T-cell (primary cell): ENCODE results near the gene CAMK1D. TPM values are rescaled to one million over a fixed set of nuclear protein-coding genes. Genes with fewer than 3 reads are reported as not detected.

Source experiments
- ATAC-seq, 4 experiments: fragments of 200-7000 bp in 3 of 4; fragments of 150-1000 bp in 1 of 4; cut with Tn5 transposase; replicated peaks in 1 of 4; 1 replicate in 3 of 4; 2 replicates in 1 of 4; pipeline ENCODE4 v1.10.0; 2021; ENCODE audit warnings: moderate library complexity in 3 of 4, mild to moderate bottlenecking in 2 of 4, moderate number of reproducible peaks in 1 of 4
- CTCF ChIA-PET, 2 donors: fragments of 300-600 bp; sonication (Branson Sonifier 250); formaldehyde crosslinking; loops; one replicate each; lab custom pipeline; 2022; ENCODE audit warnings: antibody characterized with exemption in 2 of 2; lab: Charles Lee
- POLR2A ChIA-PET, 2 donors: fragments of 300-600 bp; sonication (Branson Sonifier 250); formaldehyde crosslinking; loops; one replicate each; lab custom pipeline; 2022; ENCODE audit warnings: antibody characterized with exemption in 2 of 2; lab: Charles Lee
- DNase-seq, 35 experiments: peaks; one replicate each; pipeline versions ENCODE4 v3.0.0 to v3.0.0-alpha.2; 2013 to 2023
- H3K27ac ChIP-seq: one replicate; pipeline ENCODE4 v1.5.1; 2013; ENCODE audit warnings: low read length
- H3K27me3 ChIP-seq, 2 experiments: replicated peaks in 1 of 2; 1 replicate in 1 of 2; 2 replicates in 1 of 2; pipeline versions ENCODE4 v1.6.1 to v1.7.0; 2013; ENCODE audit warnings: low read length in 1 of 2, mixed read lengths in 1 of 2; ENCODE audit not compliant: control insufficient read depth in 2 of 2, insufficient read depth in 2 of 2; ENCODE audit errors: extremely low read depth in 1 of 2
- H3K36me3 ChIP-seq, 2 donors: 1 replicate in 1 of 2; 2 replicates in 1 of 2; pipeline versions ENCODE4 v1.6.1 to v1.7.0; 2013; ENCODE audit warnings: low read length in 1 of 2; ENCODE audit not compliant: control insufficient read depth in 2 of 2, insufficient read depth in 1 of 2; ENCODE audit errors: extremely low read depth in 1 of 2
- H3K4me1 ChIP-seq, 2 experiments: 1 replicate in 1 of 2; 2 replicates in 1 of 2; pipeline versions ENCODE4 v1.6.1 to v1.7.0; 2013; ENCODE audit warnings: low read length in 2 of 2, mixed read lengths in 1 of 2; ENCODE audit not compliant: insufficient read depth in 2 of 2, control insufficient read depth in 1 of 2; ENCODE audit errors: extremely low read depth in 1 of 2
- H3K4me3 ChIP-seq, 2 donors: 1 replicate in 1 of 2; 2 replicates in 1 of 2; pipeline versions ENCODE4 v1.5.1 to v1.7.0; 2013; ENCODE audit warnings: mild to moderate bottlenecking in 2 of 2, low read length in 1 of 2, moderate library complexity in 1 of 2; ENCODE audit not compliant: control insufficient read depth in 1 of 2; ENCODE audit errors: extremely low read depth in 1 of 2
- H3K9me3 ChIP-seq: 2 replicates; pipeline ENCODE4 v1.7.0; 2013
- H3K27ac Mint-ChIP-seq, 2 donors: one replicate each; pipeline ENCODE4 v1.8.0; 2020 to 2021; ENCODE audit warnings: mild to moderate bottlenecking in 2 of 2, mixed read lengths in 2 of 2
- H3K27me3 Mint-ChIP-seq, 2 donors: one replicate each; pipeline ENCODE4 v1.8.0; 2021 to 2022; ENCODE audit warnings: mixed read lengths in 2 of 2
- H3K36me3 Mint-ChIP-seq: one replicate; pipeline ENCODE4 v1.8.0; 2021; ENCODE audit warnings: mixed read lengths
- H3K4me1 Mint-ChIP-seq, 3 donors: one replicate each; pipeline ENCODE4 v1.8.0; 2020 to 2022; ENCODE audit warnings: mixed read lengths in 3 of 3, mild to moderate bottlenecking in 1 of 3
- H3K4me3 Mint-ChIP-seq, 3 donors: one replicate each; pipeline ENCODE4 v1.8.0; 2020 to 2022; ENCODE audit warnings: mild to moderate bottlenecking in 3 of 3, mixed read lengths in 3 of 3, moderate library complexity in 3 of 3
- H3K9me3 Mint-ChIP-seq, 3 donors: one replicate each; pipeline ENCODE4 v1.8.0; 2020 to 2022; ENCODE audit warnings: mixed read lengths in 3 of 3
- WGBS: methylation state at CpG from one replicate; pipeline ENCODE4 v1.1.5; 2013; ENCODE audit warnings: missing lambda C conversion rate; ENCODE audit not compliant: insufficient coverage; 5-methylcytosine and 5-hydroxymethylcytosine counted together
- total RNA-seq, 35 experiments: library from RNA in 6 of 35; stranded (reverse) in 6 of 35; fragments of 120-200 nt in 1 of 35; gene quantifications; one replicate each; pipeline versions ENCODE4 v1.2.1 to v1.2.4 and lab custom pipeline; 2013 to 2026

The CAMK1D gene
- total RNA-seq, 5 donors from 2014 or later (not counting 1 experiment from before 2014, with no cell fraction given) = 16.8 to 31.3 (median 23.6) TPM

DNA sequence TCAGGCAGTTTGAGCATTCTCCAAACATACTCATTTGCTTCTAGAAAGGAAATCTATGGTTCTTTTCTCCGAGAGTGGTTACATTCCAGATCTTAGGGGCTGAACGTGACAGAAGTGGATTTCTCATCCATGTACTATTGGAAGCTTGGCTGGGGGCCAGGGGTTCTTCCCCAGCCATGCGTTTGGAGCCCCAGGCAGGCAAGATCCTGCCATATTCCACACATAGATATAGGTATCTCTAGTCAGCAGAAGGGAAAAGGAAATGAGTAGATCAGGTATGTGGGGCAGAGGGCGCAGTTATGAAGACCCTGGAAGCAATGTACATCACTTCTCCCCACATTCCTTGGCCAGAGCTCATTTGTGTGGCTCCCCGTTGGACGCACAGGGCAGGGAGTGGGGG lies 352.3 kb downstream of the CAMK1D start:
- no CpG with 5 or more reads among the region's 6 CpGs for WGBS
- Histone ChIP-seq H3K4me1 (no peaks in the 10 kb centered on the region), H3K36me3 (no peaks in the 10 kb centered on the region), H3K4me3 (no peak overlapping the region), H3K9me3 (no peaks in the 10 kb centered on the region), H3K27me3 (no peaks in the 10 kb centered on the region), H3K27ac (no peak overlapping the region)
- Mint-ChIP-seq H3K27me3 (no peaks in the 10 kb centered on the region), H3K9me3 (no peaks in the 10 kb centered on the region), H3K4me1 (peaks cover 2 to 11% (median 10%) of the 10 kb centered on the region in 3 donors), H3K27ac (no peak overlapping the region), H3K4me3 (no peak overlapping the region), H3K36me3 (peaks cover 15% of the 10 kb centered on the region)
- CTCF ChIA-PET = interaction anchor here in 1 of 2 donors (0.5 to 0.9 kb wide), 2 partner anchors 46 to 269 kb away, joined by 3 read pairs; no protein-coding TSS in a partner anchor
- POLR2A ChIA-PET = no interaction called here
- ATAC-seq (no peak), DNase-seq (no peak)

DNA sequence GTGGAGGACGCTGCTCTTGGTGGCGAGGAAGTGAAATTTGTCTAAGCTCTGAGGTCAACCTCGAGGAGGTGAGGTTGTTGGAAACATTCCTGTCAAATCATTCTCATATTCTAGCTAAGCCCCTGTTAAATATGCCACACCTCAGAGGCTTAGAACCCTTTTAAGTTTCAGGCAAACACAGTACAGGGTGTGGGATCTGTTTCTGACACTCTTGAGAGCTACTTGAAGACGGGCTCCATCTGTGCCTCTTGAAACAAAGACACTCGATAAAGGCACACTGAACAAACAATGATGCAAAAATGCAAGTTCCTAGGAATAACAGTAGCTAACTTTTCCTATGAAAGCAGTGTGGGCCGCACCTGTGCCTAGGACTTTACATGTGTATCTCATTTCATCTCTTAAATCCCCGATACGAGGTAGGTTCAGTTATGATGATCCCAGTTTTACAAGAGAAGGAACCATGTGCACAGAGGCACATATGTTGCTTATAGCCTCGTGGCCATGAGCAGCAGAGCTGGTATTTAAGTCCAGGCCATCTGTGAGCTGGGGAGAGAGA lies 352.9 kb downstream of the CAMK1D start:
- Histone ChIP-seq H3K9me3 (no peaks in the 10 kb centered on the region), H3K27me3 (no peaks in the 10 kb centered on the region), H3K36me3 (no peaks in the 10 kb centered on the region), H3K27ac (no peak overlapping the region), H3K4me3 (no peak overlapping the region), H3K4me1 (no peaks in the 10 kb centered on the region)
- no peaks in the 10 kb centered on the region for H3K27me3 Mint-ChIP-seq
- no peak for DNase-seq
- peaks cover 15% of the 10 kb centered on the region for H3K36me3 Mint-ChIP-seq
- WGBS = 87% methylated on average over 6 of the region's 9 CpGs
- H3K4me1 Mint-ChIP-seq = peaks cover 3 to 14% (median 10%) of the 10 kb centered on the region in 3 donors
- no peak overlapping the region for H3K4me3 Mint-ChIP-seq
- no peak for ATAC-seq
- H3K27ac Mint-ChIP-seq = no peak overlapping the region
- H3K9me3 Mint-ChIP-seq = no peaks in the 10 kb centered on the region
- ChIA-PET CTCF (interaction anchor here in 1 of 2 donors (0.5 to 0.9 kb wide), 2 partner anchors 46 to 268 kb away, joined by 3 read pairs; no protein-coding TSS in a partner anchor), POLR2A (interaction anchor here in 1 of 2 donors (0.5 kb wide), 1 partner anchor 398 kb away, joined by 4 read pairs; no protein-coding TSS in a partner anchor)

DNA sequence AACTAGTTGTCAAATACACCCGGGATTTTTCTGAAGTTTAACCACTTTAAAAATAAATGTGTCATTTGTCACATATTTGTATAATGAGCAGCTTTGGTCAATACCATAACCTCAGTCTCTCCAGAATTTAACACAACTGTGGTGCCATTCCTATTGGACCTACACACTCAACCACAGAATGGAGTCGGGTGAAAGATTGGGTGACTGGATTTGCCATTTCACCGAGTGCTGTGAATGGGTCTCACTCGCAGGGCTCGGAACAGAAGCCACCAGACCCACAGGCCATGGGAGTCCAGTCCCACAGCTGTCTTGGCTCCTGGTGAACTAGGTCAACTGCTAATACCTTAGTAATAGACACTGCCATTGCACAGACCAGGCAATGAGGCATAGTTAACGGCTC lies 353.8 kb downstream of the CAMK1D start:
- no peaks in the 10 kb centered on the region for H3K27me3 Mint-ChIP-seq
- DNase-seq (no peak), ATAC-seq (no peak)
- peaks cover 5 to 16% (median 10%) of the 10 kb centered on the region in 3 donors for H3K4me1 Mint-ChIP-seq
- H3K27ac ChIP-seq = no peak overlapping the region
- no peaks in the 10 kb centered on the region for H3K9me3 Mint-ChIP-seq
- no peaks in the 10 kb centered on the region for H3K4me1 ChIP-seq
- H3K4me3 ChIP-seq = no peak overlapping the region
- WGBS = 98% methylated on average over 4 of the region's 6 CpGs
- H3K4me3 Mint-ChIP-seq = no peak overlapping the region
- POLR2A ChIA-PET = interaction anchor here in 1 of 2 donors (0.5 kb wide), 2 partner anchors 399 to 906 kb away, joined by 4 to 8 read pairs; no protein-coding TSS in a partner anchor
- CTCF ChIA-PET = interaction anchor here in 1 of 2 donors (0.7 kb wide), 1 partner anchor 8 kb away, joined by 5 read pairs; no protein-coding TSS in a partner anchor
- no peak overlapping the region for H3K27ac Mint-ChIP-seq
- H3K27me3 ChIP-seq = no peaks in the 10 kb centered on the region
- no peaks in the 10 kb centered on the region for H3K36me3 ChIP-seq
- no peaks in the 10 kb centered on the region for H3K9me3 ChIP-seq
- H3K36me3 Mint-ChIP-seq = peaks cover 11% of the 10 kb centered on the region

DNA sequence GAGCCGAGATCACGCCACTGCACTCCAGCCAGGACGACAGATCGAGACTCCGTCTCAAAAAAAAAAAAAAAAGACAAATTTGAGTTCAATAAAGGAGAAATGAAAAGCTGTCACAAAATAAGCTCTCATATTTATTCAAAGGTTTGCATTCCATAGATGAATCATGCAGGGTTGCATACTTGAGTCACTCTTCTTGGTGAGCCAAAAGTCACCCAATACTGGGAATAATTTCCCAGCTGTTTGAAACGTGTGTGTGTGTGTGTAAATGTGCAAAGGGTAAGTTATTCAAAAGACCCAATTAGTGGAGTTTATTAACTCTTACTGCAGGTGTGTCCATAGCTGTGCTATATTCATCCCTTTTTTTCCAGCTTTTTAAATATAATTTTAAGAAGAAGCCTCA lies 354.5 kb downstream of the CAMK1D start:
- Mint-ChIP-seq H3K27me3 (no peaks in the 10 kb centered on the region), H3K36me3 (peaks cover 11% of the 10 kb centered on the region), H3K9me3 (no peaks in the 10 kb centered on the region), H3K27ac (no peak overlapping the region), H3K4me3 (no peak overlapping the region), H3K4me1 (peaks cover 5 to 16% (median 10%) of the 10 kb centered on the region in 3 donors)
- no peaks in the 10 kb centered on the region for H3K4me1 ChIP-seq
- POLR2A ChIA-PET = interaction anchor here (0.6 kb wide), 2 partner anchors 22 to 311 kb away, joined by 3 to 7 read pairs; no protein-coding TSS in a partner anchor
- DNase-seq (no peak), ATAC-seq (no peak)
- no peak overlapping the region for H3K4me3 ChIP-seq
- no peaks in the 10 kb centered on the region for H3K36me3 ChIP-seq
- no peaks in the 10 kb centered on the region for H3K9me3 ChIP-seq
- WGBS = no CpG with 5 or more reads among the region's 6 CpGs
- CTCF ChIA-PET = interaction anchor here in 1 of 2 donors (0.7 kb wide), 2 partner anchors 9 to 47 kb away, joined by 4 to 5 read pairs; no protein-coding TSS in a partner anchor
- H3K27ac ChIP-seq = no peak overlapping the region
- no peaks in the 10 kb centered on the region for H3K27me3 ChIP-seq

DNA sequence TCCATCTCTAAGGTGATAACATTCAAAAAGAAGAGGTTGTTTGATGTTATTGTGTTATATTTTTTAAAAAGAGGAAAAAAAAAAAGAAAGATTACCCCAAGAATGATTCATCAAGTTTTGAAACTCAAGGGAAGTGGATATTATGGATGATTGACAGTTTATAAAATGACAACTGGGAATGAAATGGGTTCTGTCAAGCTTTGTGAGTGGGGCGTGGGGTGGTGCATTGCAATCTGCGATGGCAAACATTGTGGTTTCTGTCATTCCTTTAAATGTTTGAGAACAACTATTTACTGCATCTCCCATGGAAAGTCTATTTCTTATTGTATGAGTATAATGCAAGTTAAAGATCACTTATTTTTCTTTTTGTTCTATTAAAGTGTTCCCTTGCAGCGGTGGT lies 355.1 kb downstream of the CAMK1D start:
- Histone ChIP-seq H3K9me3 (no peaks in the 10 kb centered on the region), H3K4me3 (no peak overlapping the region), H3K4me1 (no peaks in the 10 kb centered on the region), H3K27me3 (no peaks in the 10 kb centered on the region), H3K27ac (no peak overlapping the region), H3K36me3 (no peaks in the 10 kb centered on the region)
- ChIA-PET CTCF (no interaction called here), POLR2A (no interaction called here)
- Mint-ChIP-seq H3K4me1 (peaks cover 5 to 10% (median 10%) of the 10 kb centered on the region in 3 donors), H3K36me3 (peaks cover 5% of the 10 kb centered on the region), H3K27ac (no peak overlapping the region), H3K9me3 (no peaks in the 10 kb centered on the region), H3K4me3 (no peak overlapping the region), H3K27me3 (no peaks in the 10 kb centered on the region)
- ATAC-seq (no peak), DNase-seq (no peak)
- WGBS = 83% methylated on average over 1 of the region's 3 CpGs

DNA sequence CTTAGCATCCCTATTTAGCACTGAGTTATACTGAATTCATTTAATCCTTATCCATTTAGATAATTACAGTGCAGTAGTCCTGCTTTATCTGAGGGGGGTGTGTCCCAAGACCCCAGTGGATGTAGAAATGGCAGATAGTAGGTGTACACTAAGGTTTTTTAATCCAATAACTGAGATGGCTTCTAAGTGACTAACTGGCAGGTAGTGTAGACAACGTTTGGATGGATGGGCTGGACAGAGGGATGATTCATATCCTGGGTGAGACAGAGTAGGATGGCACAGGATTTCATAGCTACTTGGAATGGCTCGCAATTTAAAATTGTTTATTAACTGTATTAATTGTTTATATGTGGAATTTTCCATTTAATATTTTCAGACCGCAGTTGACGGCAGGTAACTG lies 356.6 kb downstream of the CAMK1D start:
- ChIA-PET CTCF (interaction anchor here (0.6 to 1.6 kb wide), 2 partner anchors 491 kb away, joined by 3 to 5 read pairs; no protein-coding TSS in a partner anchor), POLR2A (no interaction called here)
- Mint-ChIP-seq H3K4me3 (no peak overlapping the region), H3K27ac (no peak overlapping the region), H3K4me1 (peaks cover 4 to 8% (median 6%) of the 10 kb centered on the region in 3 donors), H3K9me3 (no peaks in the 10 kb centered on the region), H3K36me3 (no peaks in the 10 kb centered on the region), H3K27me3 (no peaks in the 10 kb centered on the region)
- H3K36me3 ChIP-seq = no peaks in the 10 kb centered on the region
- no peak overlapping the region for H3K4me3 ChIP-seq
- H3K4me1 ChIP-seq = no peaks in the 10 kb centered on the region
- WGBS = 75% methylated on average over 2 of the region's 4 CpGs
- DNase-seq (no peak), ATAC-seq (no peak)
- no peak overlapping the region for H3K27ac ChIP-seq
- no peaks in the 10 kb centered on the region for H3K9me3 ChIP-seq
- H3K27me3 ChIP-seq = no peaks in the 10 kb centered on the region
